CD14-positive monocyte (primary cell): Measurements from ENCODE around the gene SERTM2. TPM values are rescaled to one million over a fixed set of nuclear protein-coding genes. Genes with fewer than 3 reads are reported as not detected.

Experiments
- DNase-seq, 3 donors: peaks; one replicate each; pipeline ENCODE4 v3.0.0-alpha.2; 2011 to 2022
- H2AFZ ChIP-seq: 2 replicates; pipeline ENCODE4 v1.6.0; 2012; ENCODE audit warnings: mild to moderate bottlenecking, low read depth, low read length, inconsistent platforms; ENCODE audit not compliant: insufficient read depth, poor library complexity, severe bottlenecking
- H3K27ac ChIP-seq, 2 donors: 1 replicate in 1 of 2; 2 replicates in 1 of 2; pipeline ENCODE4 v1.5.1; 2012 to 2013; ENCODE audit warnings: low read length in 2 of 2, control low read depth in 1 of 2, inconsistent platforms in 1 of 2, low read depth in 1 of 2, mild to moderate bottlenecking in 1 of 2
- H3K27me3 ChIP-seq, 2 donors: one replicate each; pipeline versions ENCODE4 v1.6.0 to v1.6.1; 2011 to 2013; ENCODE audit warnings: low read length in 2 of 2; ENCODE audit not compliant: control insufficient read depth in 2 of 2, insufficient read depth in 2 of 2
- H3K36me3 ChIP-seq, 2 donors: replicated peaks in 1 of 2; 1 replicate in 1 of 2; 2 replicates in 1 of 2; pipeline versions ENCODE4 v1.5.1 to v1.6.1; 2012 to 2013; ENCODE audit warnings: low read length in 2 of 2, control low read depth in 1 of 2, inconsistent platforms in 1 of 2, mild to moderate bottlenecking in 1 of 2; ENCODE audit not compliant: insufficient read depth in 2 of 2, control insufficient read depth in 1 of 2
- H3K4me1 ChIP-seq, 2 donors: 1 replicate in 1 of 2; 2 replicates in 1 of 2; pipeline versions ENCODE4 v1.5.1 to v1.6.1; 2012 to 2013; ENCODE audit warnings: low read length in 2 of 2, control low read depth in 1 of 2, inconsistent platforms in 1 of 2, mild to moderate bottlenecking in 1 of 2, moderate library complexity in 1 of 2; ENCODE audit not compliant: insufficient read depth in 2 of 2, control insufficient read depth in 1 of 2
- H3K4me2 ChIP-seq: replicated peaks from 2 replicates; pipeline ENCODE3; 2012; ENCODE audit warnings: low read length, moderate library complexity, mild to moderate bottlenecking; ENCODE audit not compliant: poor library complexity, severe bottlenecking; ENCODE audit errors: extremely low read depth
- H3K4me3 ChIP-seq, 3 experiments: fragments of 200-600 bp in 1 of 3; sonication (generic) in 1 of 3; replicated peaks in 1 of 3; 1 replicate in 2 of 3; 2 replicates in 1 of 3; pipeline ENCODE4 v1.5.1; 2011 to 2013; ENCODE audit warnings: low read length in 3 of 3, mild to moderate bottlenecking in 3 of 3, control low read depth in 2 of 3, low read depth in 2 of 3, inconsistent platforms in 1 of 3, moderate library complexity in 1 of 3
- H3K79me2 ChIP-seq: 2 replicates; pipeline ENCODE4 v1.6.0; 2012; ENCODE audit warnings: mild to moderate bottlenecking, control low read depth, inconsistent platforms, low read length, moderate library complexity; ENCODE audit not compliant: insufficient read depth
- H3K9ac ChIP-seq: 2 replicates; pipeline ENCODE4 v1.6.0; 2017; ENCODE audit warnings: low read length, mild to moderate bottlenecking; ENCODE audit not compliant: insufficient read depth, poor library complexity, severe bottlenecking
- H3K9me3 ChIP-seq, 2 donors: replicated peaks in 1 of 2; 1 replicate in 1 of 2; 2 replicates in 1 of 2; pipeline versions ENCODE4 v1.5.1 to v1.6.1; 2012 to 2013; ENCODE audit warnings: low read length in 2 of 2, control low read depth in 1 of 2; ENCODE audit not compliant: control insufficient read depth in 1 of 2, insufficient read depth in 1 of 2
- H4K20me1 ChIP-seq: 2 replicates; pipeline ENCODE4 v1.6.0; 2012; ENCODE audit warnings: mild to moderate bottlenecking, low read length, control low read depth, moderate library complexity; ENCODE audit not compliant: insufficient read depth
- H3K27ac Mint-ChIP-seq, 7 donors: one replicate each; pipeline ENCODE4 v1.8.0; 2020; ENCODE audit warnings: mild to moderate bottlenecking in 7 of 7, mixed read lengths in 7 of 7, moderate library complexity in 6 of 7, inconsistent platforms in 2 of 7
- H3K27me3 Mint-ChIP-seq, 3 donors: one replicate each; pipeline ENCODE4 v1.8.0; 2021 to 2022; ENCODE audit warnings: low read depth in 3 of 3, mild to moderate bottlenecking in 3 of 3, mixed read lengths in 3 of 3, moderate library complexity in 3 of 3, inconsistent platforms in 1 of 3
- H3K36me3 Mint-ChIP-seq, 2 donors: one replicate each; pipeline ENCODE4 v1.8.0; 2020; ENCODE audit warnings: mixed read lengths in 2 of 2, inconsistent platforms in 1 of 2, mild to moderate bottlenecking in 1 of 2
- H3K4me1 Mint-ChIP-seq: one replicate; pipeline ENCODE4 v1.8.0; 2020; ENCODE audit warnings: mild to moderate bottlenecking, mixed read lengths
- H3K4me3 Mint-ChIP-seq, 2 donors: one replicate each; pipeline ENCODE4 v1.8.0; 2020; ENCODE audit warnings: mild to moderate bottlenecking in 2 of 2, mixed read lengths in 2 of 2, moderate library complexity in 1 of 2
- H3K9me3 Mint-ChIP-seq, 7 donors: one replicate each; pipeline ENCODE4 v1.8.0; 2020 to 2022; ENCODE audit warnings: mixed read lengths in 7 of 7, mild to moderate bottlenecking in 6 of 7, moderate library complexity in 6 of 7, inconsistent platforms in 2 of 7
- CTCF ChIP-seq: fragments of 200-600 bp; IDR thresholded peaks from one replicate; pipeline ENCODE4 v1.8.0; 2022; ENCODE audit warnings: antibody characterized with exemption, mild to moderate bottlenecking
- WGBS: methylation state at CpG from one replicate; pipeline ENCODE4 v1.1.5; 2013; ENCODE audit warnings: missing lambda C conversion rate; ENCODE audit not compliant: insufficient coverage; 5-methylcytosine and 5-hydroxymethylcytosine counted together
- intact Hi-C, 2 donors: fragments of 100-400 bp; cut with micrococcal nuclease; formaldehyde crosslinking; loops; one replicate each; pipeline versions ENCODE4 v1.15.0 to v1.15.1; 2023
- polyA plus RNA-seq, 3 donors: library from polyadenylated mRNA; depleted of rRNA in 1 of 3; unstranded in 2 of 3; stranded (reverse) in 1 of 3; fragments of 300-500 nt in 2 of 3; fragments of >200 nt in 1 of 3; fragmentation: Illumina TruSeq in 2 of 3; gene quantifications; 1 replicate in 2 of 3; 2 replicates in 1 of 3; pipeline ENCODE4 v1.2.3, GENCODE V29; 2012 to 2021

The SERTM2 gene
- polyA plus RNA-seq, 3 donors = not detected

- no peak overlapping the region for H3K4me3 ChIP-seq
- H3K9ac ChIP-seq = no peak overlapping the region
Observed at GRCh38 chrX:111520506-111520905, 9.1 kb downstream of the SERTM2 start.

DNA sequence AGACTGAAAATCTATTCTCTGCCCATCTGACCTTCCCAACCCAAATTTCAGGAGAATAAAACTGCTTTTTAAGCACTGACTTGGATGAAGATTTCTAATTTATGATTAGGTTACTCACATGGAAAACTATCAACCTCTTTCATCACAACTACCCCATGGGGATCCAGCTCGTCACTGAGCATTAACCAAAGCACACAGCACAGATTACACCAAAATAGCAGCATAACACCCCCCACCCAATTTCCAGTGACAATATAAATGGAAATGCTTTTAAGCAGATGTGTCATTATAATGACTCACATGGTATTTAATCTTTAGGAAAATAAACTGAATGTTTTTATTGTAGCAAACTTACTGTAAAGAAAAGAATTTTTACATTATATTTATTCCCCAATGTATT lies 9.7 kb downstream of the SERTM2 start:
- no peaks in the 10 kb centered on the region for H4K20me1 ChIP-seq
- Mint-ChIP-seq H3K4me3 (no peak overlapping the region), H3K36me3 (no peaks in the 10 kb centered on the region), H3K9me3 (peaks cover 0 to 2% (median 0%) of the 10 kb centered on the region in 7 donors), H3K4me1 (no peaks in the 10 kb centered on the region), H3K27ac (no peak overlapping the region), H3K27me3 (no peaks in the 10 kb centered on the region)
- no peak overlapping the region for H3K4me2 ChIP-seq
- no peak overlapping the region for H2AFZ ChIP-seq
- no peak overlapping the region for H3K9ac ChIP-seq
- WGBS = no CpG with 5 or more reads among the region's 1 CpG
- no peak overlapping the region for H3K4me3 ChIP-seq
- no peak for TF ChIP-seq CTCF
- H3K9me3 ChIP-seq = no peaks in the 10 kb centered on the region
- intact Hi-C loops = no loop called here
- no peak for DNase-seq
- no peaks in the 10 kb centered on the region for H3K36me3 ChIP-seq
- no peaks in the 10 kb centered on the region for H3K79me2 ChIP-seq
- H3K27ac ChIP-seq = no peak overlapping the region
- H3K27me3 ChIP-seq = peaks cover 0 to 2% of the 10 kb centered on the region in 2 donors
- no peaks in the 10 kb centered on the region for H3K4me1 ChIP-seq

More at GRCh38 chrX:111520506-111520905, 9.1 kb downstream of the SERTM2 start:
- Mint-ChIP-seq H3K9me3 (peaks cover 0 to 2% (median 0%) of the 10 kb centered on the region in 7 donors), H3K4me3 (no peak overlapping the region), H3K27me3 (no peaks in the 10 kb centered on the region), H3K27ac (no peak overlapping the region), H3K4me1 (no peaks in the 10 kb centered on the region), H3K36me3 (no peaks in the 10 kb centered on the region)
- Histone ChIP-seq H3K9me3 (no peaks in the 10 kb centered on the region), H3K27ac (no peak overlapping the region), H3K79me2 (no peaks in the 10 kb centered on the region), H4K20me1 (no peaks in the 10 kb centered on the region), H3K36me3 (no peaks in the 10 kb centered on the region), H3K4me1 (no peaks in the 10 kb centered on the region), H2AFZ (no peak overlapping the region), H3K27me3 (peaks cover 0 to 2% of the 10 kb centered on the region in 2 donors), H3K4me2 (no peak overlapping the region)
- intact Hi-C loops = no loop called here
- no peak for TF ChIP-seq CTCF
- DNase-seq = no peak
